HFFc6 (cell line): ENCODE results near the gene RBMXL2. TPM values are rescaled to one million over a fixed set of nuclear protein-coding genes. Genes with fewer than 3 reads are reported as not detected.

Experiments used
- DNase-seq: peaks from one replicate; pipeline ENCODE4 v3.0.0-alpha.2; 2018
- H3K27ac Mint-ChIP-seq: 2 replicates; pipeline ENCODE4 v1.8.0; 2020; ENCODE audit warnings: mild to moderate bottlenecking, mixed read lengths
- H3K27me3 Mint-ChIP-seq: 2 replicates; pipeline ENCODE4 v1.8.0; 2021; ENCODE audit warnings: mild to moderate bottlenecking, moderate library complexity, mixed read lengths; ENCODE audit not compliant: insufficient read depth
- H3K36me3 Mint-ChIP-seq: 2 replicates; pipeline ENCODE4 v1.8.0; 2021; ENCODE audit warnings: low read depth, mixed read lengths
- H3K4me1 Mint-ChIP-seq: 2 replicates; pipeline ENCODE4 v1.8.0; 2020; ENCODE audit warnings: low read depth, mixed read lengths
- H3K4me3 Mint-ChIP-seq: 2 replicates; pipeline ENCODE4 v1.8.0; 2020; ENCODE audit warnings: mild to moderate bottlenecking, moderate library complexity, mixed read lengths
- H3K9me3 Mint-ChIP-seq: 2 replicates; pipeline ENCODE4 v1.8.0; 2020; ENCODE audit warnings: mild to moderate bottlenecking, mixed read lengths
- total RNA-seq, 6 experiments: library from RNA; stranded (reverse); fragmentation: NEBNext Ultra II Directional; extraction: Animal tissue kit (Norgen Biotek cat#: 25700); gene quantifications; 2 replicates in 1 of 6; 3 replicates in 5 of 6; pipeline ENCODE4 v1.2.3, GENCODE V29; 2021
- TF ChIP-seq, protein P1 (sequence below): fragments of 200-600 bp; sonication (generic); IDR thresholded peaks from 2 replicates; pipeline ENCODE4 v1.5.0; 2021; ENCODE audit warnings: antibody characterized with exemption, mild to moderate bottlenecking

RBMXL2 gene
- total RNA-seq, 6 experiments from 2014 or later = not detected

- TF ChIP-seq, protein P1, sequence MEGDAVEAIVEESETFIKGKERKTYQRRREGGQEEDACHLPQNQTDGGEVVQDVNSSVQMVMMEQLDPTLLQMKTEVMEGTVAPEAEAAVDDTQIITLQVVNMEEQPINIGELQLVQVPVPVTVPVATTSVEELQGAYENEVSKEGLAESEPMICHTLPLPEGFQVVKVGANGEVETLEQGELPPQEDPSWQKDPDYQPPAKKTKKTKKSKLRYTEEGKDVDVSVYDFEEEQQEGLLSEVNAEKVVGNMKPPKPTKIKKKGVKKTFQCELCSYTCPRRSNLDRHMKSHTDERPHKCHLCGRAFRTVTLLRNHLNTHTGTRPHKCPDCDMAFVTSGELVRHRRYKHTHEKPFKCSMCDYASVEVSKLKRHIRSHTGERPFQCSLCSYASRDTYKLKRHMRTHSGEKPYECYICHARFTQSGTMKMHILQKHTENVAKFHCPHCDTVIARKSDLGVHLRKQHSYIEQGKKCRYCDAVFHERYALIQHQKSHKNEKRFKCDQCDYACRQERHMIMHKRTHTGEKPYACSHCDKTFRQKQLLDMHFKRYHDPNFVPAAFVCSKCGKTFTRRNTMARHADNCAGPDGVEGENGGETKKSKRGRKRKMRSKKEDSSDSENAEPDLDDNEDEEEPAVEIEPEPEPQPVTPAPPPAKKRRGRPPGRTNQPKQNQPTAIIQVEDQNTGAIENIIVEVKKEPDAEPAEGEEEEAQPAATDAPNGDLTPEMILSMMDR = no peak
- no peaks in the 10 kb centered on the region; the same call in 1 of the 2 replicates for H3K27me3 Mint-ChIP-seq
- no peak overlapping the region for H3K4me3 Mint-ChIP-seq
- 0 out of 2 replicates have a peak, but pooled peaks cover 2% of the 10 kb centered on the region for H3K9me3 Mint-ChIP-seq
- no peak overlapping the region for H3K27ac Mint-ChIP-seq
- H3K36me3 Mint-ChIP-seq = no peaks in the 10 kb centered on the region
- H3K4me1 Mint-ChIP-seq = no peaks in the 10 kb centered on the region
- peak; percentile 77 for DNase-seq
Observed at GRCh38 chr11:7060868-7061267, 27.9 kb upstream of the RBMXL2 start.

- H3K9me3 Mint-ChIP-seq = peaks cover 10% of the 10 kb centered on the region
- no peak for DNase-seq
- H3K27ac Mint-ChIP-seq = no peak overlapping the region
- TF ChIP-seq, protein P1 = no peak
- no peak overlapping the region for H3K4me3 Mint-ChIP-seq
- no peaks in the 10 kb centered on the region for H3K36me3 Mint-ChIP-seq
- H3K27me3 Mint-ChIP-seq = no peaks in the 10 kb centered on the region; the same call in 1 of the 2 replicates
- no peaks in the 10 kb centered on the region for H3K4me1 Mint-ChIP-seq
Observed at GRCh38 chr11:7062534-7062933, 26.3 kb upstream of the RBMXL2 start.

DNA sequence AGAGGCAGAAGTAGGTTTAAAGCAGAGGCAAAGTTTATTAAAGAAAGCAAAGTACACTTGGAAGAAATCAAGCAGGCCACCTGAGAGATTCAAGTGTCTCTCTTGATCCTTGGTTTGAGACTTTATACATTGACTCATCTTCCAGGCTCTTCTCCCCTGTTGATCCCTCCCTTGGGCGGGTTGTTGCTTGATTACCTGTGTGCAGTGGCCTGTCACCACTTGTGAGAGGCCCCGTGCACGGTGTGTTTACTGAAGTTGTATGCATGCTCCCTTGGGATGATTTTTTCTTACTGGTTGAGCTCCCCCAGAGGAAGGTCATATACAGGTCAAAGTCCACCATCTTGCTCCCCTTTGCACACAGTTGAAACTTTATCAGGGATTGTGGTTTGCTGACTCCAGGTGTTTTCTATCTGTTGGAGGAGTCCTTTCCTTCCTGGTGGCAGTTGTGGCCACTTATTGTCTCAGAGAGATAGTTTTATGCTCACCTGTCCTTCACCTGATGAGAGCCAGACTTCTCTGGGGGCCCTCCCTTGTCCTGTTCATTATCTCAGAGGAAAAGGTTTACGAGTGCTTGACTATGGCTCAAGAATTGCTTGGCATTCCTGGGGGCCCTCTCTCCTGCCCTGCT lies 16.3 kb upstream of the RBMXL2 start:
- DNase-seq = no peak
- H3K9me3 Mint-ChIP-seq = peaks cover 12% of the 10 kb centered on the region; the same call in 1 of the 2 replicates
- H3K27ac Mint-ChIP-seq = no peak overlapping the region
- no peaks in the 10 kb centered on the region for H3K4me1 Mint-ChIP-seq
- TF ChIP-seq, protein P1 = no peak
- no peak overlapping the region for H3K4me3 Mint-ChIP-seq
- H3K27me3 Mint-ChIP-seq = no peaks in the 10 kb centered on the region; the same call in 1 of the 2 replicates
- no peaks in the 10 kb centered on the region; the same call in 1 of the 2 replicates for H3K36me3 Mint-ChIP-seq

DNA sequence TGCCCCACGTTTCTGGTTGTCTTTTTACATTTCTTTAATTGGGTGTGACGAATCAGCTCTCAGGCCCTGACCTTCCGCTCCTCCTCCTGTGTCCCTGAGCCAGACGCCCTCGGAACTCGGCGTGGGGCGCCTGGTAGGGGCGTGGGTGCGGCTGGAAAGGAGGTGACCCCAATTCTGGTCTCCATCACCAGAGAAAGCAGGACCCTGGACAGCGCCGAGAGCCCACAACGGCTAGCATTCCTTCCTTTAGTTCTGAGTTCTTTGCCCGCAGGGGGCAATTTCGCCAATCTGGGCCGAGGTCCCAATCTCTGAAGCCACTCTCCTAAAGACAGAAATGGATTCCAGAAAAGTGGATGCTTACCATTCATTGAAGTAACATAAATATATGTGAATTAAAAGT lies 11.7 kb upstream of the RBMXL2 start:
- H3K9me3 Mint-ChIP-seq = peaks cover 15% of the 10 kb centered on the region; the same call in 1 of the 2 replicates
- no peaks in the 10 kb centered on the region; the same call in 1 of the 2 replicates for H3K27me3 Mint-ChIP-seq
- no peak overlapping the region for H3K4me3 Mint-ChIP-seq
- H3K27ac Mint-ChIP-seq = no peak overlapping the region
- DNase-seq = no peak
- TF ChIP-seq, protein P1 = no peak
- no peaks in the 10 kb centered on the region for H3K4me1 Mint-ChIP-seq
- no peaks in the 10 kb centered on the region; the same call in 1 of the 2 replicates for H3K36me3 Mint-ChIP-seq

- H3K9me3 Mint-ChIP-seq = peaks cover 9% of the 10 kb centered on the region; the same call in 1 of the 2 replicates
- TF ChIP-seq, protein P1 = no peak
- no peaks in the 10 kb centered on the region; the same call in 1 of the 2 replicates for H3K36me3 Mint-ChIP-seq
- H3K4me3 Mint-ChIP-seq = no peak overlapping the region
- H3K4me1 Mint-ChIP-seq = no peaks in the 10 kb centered on the region
- H3K27me3 Mint-ChIP-seq = no peaks in the 10 kb centered on the region; the same call in 1 of the 2 replicates
- H3K27ac Mint-ChIP-seq = no peak overlapping the region
- no peak for DNase-seq
Observed at GRCh38 chr11:7079545-7080135, 9.2 kb upstream of the RBMXL2 start.
